ENCODE results near the gene ZNF766. TPM values are rescaled to one million over a fixed set of nuclear protein-coding genes. Genes with fewer than 3 reads are reported as not detected.

Gene ZNF766
- total and polyA plus RNA-seq, 9 of the 15 experiments (the other 6 are each of a cell fraction or from before 2014, with no cell fraction given): 6.7 to 23.0 (median 11.2) TPM

DNA sequence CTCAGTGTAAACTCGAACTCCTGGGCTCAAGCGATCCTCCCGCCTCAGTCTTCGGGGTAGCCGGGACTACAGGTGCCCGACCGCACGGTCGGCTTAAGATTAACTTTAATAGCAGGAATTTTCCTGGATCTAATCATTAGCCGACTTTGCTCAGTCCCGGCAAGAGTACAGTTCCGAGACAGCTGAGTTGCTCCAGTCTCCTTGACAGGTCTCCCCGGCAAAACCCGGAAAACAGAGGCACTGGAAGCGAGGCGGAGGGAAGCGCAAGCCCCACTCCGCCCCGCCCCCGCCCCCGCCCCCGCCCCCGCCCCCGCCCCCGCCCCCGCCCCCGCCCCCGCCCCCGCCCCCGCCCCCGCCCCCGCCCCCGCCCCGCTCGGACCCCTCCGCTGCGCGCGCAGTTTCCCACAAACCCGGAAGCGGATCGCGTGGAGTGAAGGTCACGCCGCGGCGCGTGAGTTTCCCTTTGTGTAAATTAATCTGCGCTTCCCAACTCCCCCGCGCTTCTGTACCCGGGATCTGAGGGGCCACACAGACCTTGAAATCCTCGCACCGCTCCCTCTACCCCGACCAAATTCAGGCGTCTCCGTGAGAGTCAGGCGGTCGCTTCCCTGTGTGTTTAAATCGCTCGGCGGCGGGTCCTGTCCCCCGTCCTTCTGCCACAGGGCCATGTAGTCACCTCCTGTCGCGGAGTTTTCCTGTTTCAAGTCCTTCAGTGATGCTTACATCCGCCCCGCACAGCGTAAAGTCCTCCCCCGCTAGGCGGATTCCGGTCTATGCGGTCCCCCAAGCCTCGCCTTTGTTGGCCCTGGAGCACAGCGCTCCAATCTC, 27.6 kb downstream of the ZNF766 start, which contains the start of gene ZNF480:
ZNF480 (plus strand) TSS at position 397 of the 828 bp plus-strand sequence. CDS start 3,244 bp downstream, outside the sequence.
- POLR2A ChIA-PET: interaction anchor here (0.8 kb wide), 1 partner anchor 11 kb away, joined by 3 read pairs; no protein-coding TSS in a partner anchor
- in situ Hi-C loops (cut with MboI): no loop called here
- peak; percentile 82 to 93 (median 92) for DNase-seq (ENCODE audit: extremely low read depth in 1 of 4, low spot score in 3 of 4)
- intact Hi-C loops (cut with micrococcal nuclease): no loop called here
- H3K4me2 ChIP-seq (ENCODE audit: insufficient read depth, low read length): peak within 1 kb of the TSS; percentile 97
- H3K27ac ChIP-seq (ENCODE audit: extremely low read depth, low read depth, low read length): peak within 1 kb of the TSS; percentile 99
- TSS peak; percentile 67 for BruUV-seq (replicated peaks)
- peaks cover 18% of the 10 kb centered on the region for H3K79me2 ChIP-seq (ENCODE audit: control insufficient read depth, insufficient read depth, low read length)
- no peaks in the 10 kb centered on the region for H3K9me1 ChIP-seq (ENCODE audit: control insufficient read depth, insufficient read depth, low read length)
- no peaks in the 10 kb centered on the region for H3K27me3 ChIP-seq (ENCODE audit: control insufficient read depth in 2 of 2, insufficient read depth in 2 of 2, low read length in 2 of 2)
- H2AFZ ChIP-seq (ENCODE audit: low read depth, low read length): peak within 1 kb of the TSS; percentile 99
- FAIRE-seq: peak; percentile 32
- peaks cover 19% of the 10 kb centered on the region for H3K9me3 ChIP-seq (replicated peaks; ENCODE audit: control insufficient read depth, insufficient read depth, low read depth, low read length)
- WGBS (ENCODE audit: insufficient coverage, low coverage, missing lambda C conversion rate): 9% methylated on average over 37 of the region's 75 CpGs
- CTCF ChIA-PET (ENCODE audit: low intra/inter-chr PET ratio): interaction anchor here (0.5 kb wide), 1 partner anchor 701 kb away, joined by 3 read pairs; no protein-coding TSS in a partner anchor
- peaks cover 33% of the 10 kb centered on the region for H3K36me3 ChIP-seq (ENCODE audit: control insufficient read depth, insufficient read depth, low read length)
- peak; percentile 89 for ATAC-seq
- peak within 1 kb of the TSS; percentile 93 for H3K4me3 ChIP-seq
- peaks cover 3 to 7% of the 10 kb centered on the region in 2 experiments; a peak in 2 of 5 replicates for H3K4me1 ChIP-seq (replicated peaks in 1 of 2; ENCODE audit: control insufficient read depth in 2 of 2, insufficient read depth in 2 of 2, low read length in 2 of 2)
- no peaks in the 10 kb centered on the region for H4K20me1 ChIP-seq (replicated peaks; ENCODE audit: control insufficient read depth, insufficient read depth, low read length)
- peak within 1 kb of the TSS; percentile 97 for H3K9ac ChIP-seq (ENCODE audit: insufficient read depth in 1 of 2, low read depth in 2 of 2, low read length in 2 of 2)
- peak; percentile 41 for TF ChIP-seq CXXC5 (CRISPR knock-in tag; IDR thresholded peaks at IDR 0.05)
- 0 out of 2 replicates have a peak, but pooled peaks have one; percentile 30 for TF ChIP-seq GABPB1 (CRISPR knock-in tag; IDR thresholded peaks at IDR 0.05)
- TF ChIP-seq ZBTB40 (IDR thresholded peaks at IDR 0.05): peak; percentile 66; the same call in 1 of the 2 replicates
- no peak for TF ChIP-seq ZBTB40 (CRISPR knock-in tag; IDR thresholded peaks at IDR 0.05)
- no peak for TF ChIP-seq MLLT1 (IDR thresholded peaks at IDR 0.05)
- TF ChIP-seq NR4A1 (CRISPR knock-in tag; IDR thresholded peaks at IDR 0.05): no peak
- no peak for TF ChIP-seq NR4A1 (tag; IDR thresholded peaks at IDR 0.05)
- no peak for TF ChIP-seq RBM34 (IDR thresholded peaks at IDR 0.05; ENCODE audit: borderline replicate concordance, insufficient read depth, low read length)
- peak in 1 of 2 experiments; percentile 63; a peak in 2 of 4 replicates for TF ChIP-seq HDAC1 (IDR thresholded peaks at IDR 0.05)
- peak in 1 of 2 experiments; percentile 8; a peak in 2 of 4 replicates for TF ChIP-seq MAZ (CRISPR knock-in tag; conservative IDR thresholded peaks at IDR 0.05 in 1 of 2, IDR thresholded peaks at IDR 0.05 in 1 of 2)
